Epithelial cell of prostate (primary cell): ENCODE results near the gene RLN3.
A peak's percentile ranks its signal among the peaks of the same experiment; 100 is the strongest.

Experiments
- DNase-seq: peaks from one replicate; pipeline ENCODE4 v3.0.0-alpha.2; 2011; ENCODE audit warnings: low read depth, low spot score
- H3K27ac ChIP-seq: fragments of 450-650 bp; 2 replicates; pipeline ENCODE4 v1.5.1; 2017; ENCODE audit warnings: mild to moderate bottlenecking

Gene RLN3

GRCh38 chr19:14072535-14073260, 44.8 kb downstream of the RLN3 start, which contains the start of gene MISP3:
Gene MISP3, plus strand, starts transcription at chr19:14072786. Its CDS starts 524 bp downstream, at chr19:14073310.
- DNase-seq: no peak

GRCh38 chr19:14073261-14073924, 45.4 kb downstream of the RLN3 start:
- peak overlapping the region; percentile 79 for H3K27ac ChIP-seq
- no peak for DNase-seq

More at GRCh38 chr19:14072535-14073260, 44.8 kb downstream of the RLN3 start, which contains the start of gene MISP3:
- peak within 1 kb of the TSS; percentile 79 for H3K27ac ChIP-seq

DNA sequence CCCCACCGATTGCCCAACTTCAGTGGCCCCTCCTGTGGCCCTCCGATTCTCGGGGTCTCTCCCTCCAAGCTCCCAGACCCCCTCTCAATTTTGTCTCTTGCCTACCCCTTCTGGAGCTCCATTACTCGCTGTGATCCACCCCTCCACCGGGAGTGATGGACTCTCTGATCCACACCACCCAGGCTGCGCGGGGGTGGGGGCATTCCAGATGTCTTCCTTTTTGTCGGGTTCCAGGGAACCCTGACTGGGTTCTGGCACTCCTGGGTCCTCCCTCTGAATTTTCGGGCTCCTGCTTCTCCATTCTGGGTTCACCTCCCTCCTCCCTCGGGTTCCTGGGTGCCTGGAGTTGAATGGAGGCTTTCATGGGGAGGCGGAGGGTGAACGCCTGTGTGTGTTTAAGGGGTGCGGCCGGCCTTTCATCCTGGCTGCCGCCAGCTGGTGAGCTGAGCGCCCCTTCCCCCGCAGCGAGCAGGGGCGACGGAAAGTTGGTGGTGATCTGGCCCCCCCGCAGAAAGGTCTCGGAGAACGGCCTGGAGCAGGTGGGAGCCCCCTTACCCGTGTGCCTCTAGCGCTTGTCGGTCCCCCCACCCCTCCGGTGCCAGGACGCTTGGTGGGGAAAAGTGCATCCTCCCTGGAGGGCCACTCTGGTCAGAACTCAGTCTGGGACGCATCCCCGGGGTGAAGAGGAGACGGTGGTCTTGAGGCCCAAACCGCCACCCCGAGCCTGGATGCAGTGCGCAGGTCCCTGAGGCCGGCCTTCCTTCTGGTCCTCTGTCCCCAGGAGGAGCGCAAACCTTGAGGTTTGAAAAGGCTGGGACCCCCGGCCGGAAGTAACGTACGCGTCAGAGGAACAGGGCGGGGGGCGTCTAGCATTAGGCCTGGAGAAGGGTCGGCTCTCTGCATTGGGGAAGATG, 46.2 kb downstream of the RLN3 start:
- peak overlapping the region; percentile 79 for H3K27ac ChIP-seq
- DNase-seq: no peak

DNA sequence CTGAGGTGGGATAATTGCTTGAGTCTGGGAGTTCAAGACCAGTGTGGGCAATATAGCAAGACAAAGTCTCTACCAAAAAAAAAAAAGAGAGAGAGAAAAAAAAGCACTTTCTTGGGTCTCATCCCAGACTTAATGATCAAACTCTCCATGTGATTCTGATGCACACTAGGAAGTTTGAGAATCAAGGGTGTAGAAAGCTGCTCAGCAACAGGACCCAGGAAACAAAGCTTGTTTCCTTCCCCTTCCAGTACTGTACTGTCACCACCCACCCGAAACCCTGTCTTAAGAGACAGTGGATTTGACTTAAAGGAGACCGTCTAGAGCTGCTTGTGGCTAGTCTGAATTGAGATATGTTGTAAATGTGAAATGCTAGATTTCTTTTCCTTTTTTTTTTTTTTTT, 50.5 kb downstream of the RLN3 start:
- H3K27ac ChIP-seq: no peak overlapping the region

More for the DNA sequence above, 50.5 kb downstream of the RLN3 start:
- no peak for DNase-seq
